GM21423 (cell line): ENCODE data around the gene ALPK3.

Experiments used
- ATAC-seq: cut with Tn5 transposase; IDR thresholded peaks from one replicate; pipeline ENCODE4 v1.9.1; 2021; ENCODE audit warnings: mild to moderate bottlenecking, moderate library complexity; ENCODE audit not compliant: unreplicated experiment

ALPK3 gene

GRCh38 chr15:84911879-84912660 is 94.9 kb downstream of the ALPK3 start:
- ATAC-seq = no peak

GRCh38 chr15:84913360-84913723 is 96.2 kb downstream of the ALPK3 start:
- no peak for ATAC-seq

- no peak for ATAC-seq
Observed at GRCh38 chr15:84914351-84914750, 97.2 kb downstream of the ALPK3 start.

GRCh38 chr15:84914909-84915605 is 97.9 kb downstream of the ALPK3 start:
- ATAC-seq = peak; percentile 96

GRCh38 chr15:84915606-84915958 is 98.4 kb downstream of the ALPK3 start:
- no peak for ATAC-seq

- no peak for ATAC-seq
Observed at GRCh38 chr15:84917452-84917851, 100.3 kb downstream of the ALPK3 start.

GRCh38 chr15:84919106-84919667 is 102.0 kb downstream of the ALPK3 start:
- no peak for ATAC-seq

GRCh38 chr15:84921121-84921520 is 104.0 kb downstream of the ALPK3 start:
- ATAC-seq = no peak

- no peak for ATAC-seq
Observed at GRCh38 chr15:84922530-84922929, 105.4 kb downstream of the ALPK3 start.
